Activated CD4-positive, alpha-beta T cell treated with anti-CD3 and anti-CD28 coated beads for 36 hours (primary cell): ENCODE measurements around the gene PLXNB3. TPM values are rescaled to one million over a fixed set of nuclear protein-coding genes. Genes with fewer than 3 reads are reported as not detected.
A peak's percentile ranks its signal among the peaks of the same experiment; 100 is the strongest.

Experiments
- ATAC-seq: fragments of 200-7000 bp; cut with Tn5 transposase; one replicate; pipeline ENCODE4 v1.10.0; 2021; ENCODE audit warnings: mild to moderate bottlenecking, moderate library complexity
- CTCF ChIA-PET: fragments of 350-600 bp; sonication (Branson Sonifier 250); formaldehyde crosslinking; loops from one replicate; lab custom pipeline; 2021; ENCODE audit warnings: antibody characterized with exemption; lab: Charles Lee
- POLR2A ChIA-PET: fragments of 350-600 bp; sonication (Branson Sonifier 250); formaldehyde crosslinking; loops from one replicate; lab custom pipeline; 2021; ENCODE audit warnings: antibody characterized with exemption, inconsistent platforms; lab: Charles Lee
- DNase-seq: peaks from one replicate; pipeline ENCODE4 v3.0.0-alpha.2; 2020
- H3K27ac Mint-ChIP-seq: one replicate; pipeline ENCODE4 v1.8.0; 2021; ENCODE audit warnings: mixed read lengths
- H3K27me3 Mint-ChIP-seq: one replicate; pipeline ENCODE4 v1.8.0; 2021; ENCODE audit warnings: mixed read lengths
- H3K36me3 Mint-ChIP-seq: one replicate; pipeline ENCODE4 v1.8.0; 2021; ENCODE audit warnings: low read depth, mixed read lengths
- H3K4me1 Mint-ChIP-seq: one replicate; pipeline ENCODE4 v1.8.0; 2021; ENCODE audit warnings: mixed read lengths
- H3K4me3 Mint-ChIP-seq: one replicate; pipeline ENCODE4 v1.8.0; 2021; ENCODE audit warnings: mild to moderate bottlenecking, moderate library complexity, mixed read lengths
- H3K9me3 Mint-ChIP-seq: one replicate; pipeline ENCODE4 v1.8.0; 2021; ENCODE audit warnings: low read depth, mixed read lengths
- intact Hi-C, 2 experiments: fragments of 100-400 bp; cut with DNase I in 1 of 2; cut with micrococcal nuclease in 1 of 2; formaldehyde crosslinking; loops; one replicate each; pipeline versions ENCODE4 v1.14.2 to v1.15.1; 2022 to 2024; cut with DNase I, micrococcal nuclease
- total RNA-seq, 2 experiments: library from RNA; stranded (reverse); gene quantifications; one replicate each; pipeline ENCODE4 v1.2.3, GENCODE V29; 2021

PLXNB3 gene
- total RNA-seq, 2 experiments from 2014 or later: 1.6 to 2.4 TPM

GRCh38 chrX:153770601-153771414 lies 6.8 kb downstream of the PLXNB3 start:
- ATAC-seq: no peak
- Mint-ChIP-seq H3K4me3 (no peak overlapping the region), H3K27ac (no peak overlapping the region), H3K36me3 (no peaks in the 10 kb centered on the region), H3K9me3 (no peaks in the 10 kb centered on the region), H3K4me1 (peaks cover 6% of the 10 kb centered on the region), H3K27me3 (no peaks in the 10 kb centered on the region)
- intact Hi-C loops: no loop called here
- DNase-seq: no peak
- ChIA-PET POLR2A (no interaction called here), CTCF (no interaction called here)

DNA sequence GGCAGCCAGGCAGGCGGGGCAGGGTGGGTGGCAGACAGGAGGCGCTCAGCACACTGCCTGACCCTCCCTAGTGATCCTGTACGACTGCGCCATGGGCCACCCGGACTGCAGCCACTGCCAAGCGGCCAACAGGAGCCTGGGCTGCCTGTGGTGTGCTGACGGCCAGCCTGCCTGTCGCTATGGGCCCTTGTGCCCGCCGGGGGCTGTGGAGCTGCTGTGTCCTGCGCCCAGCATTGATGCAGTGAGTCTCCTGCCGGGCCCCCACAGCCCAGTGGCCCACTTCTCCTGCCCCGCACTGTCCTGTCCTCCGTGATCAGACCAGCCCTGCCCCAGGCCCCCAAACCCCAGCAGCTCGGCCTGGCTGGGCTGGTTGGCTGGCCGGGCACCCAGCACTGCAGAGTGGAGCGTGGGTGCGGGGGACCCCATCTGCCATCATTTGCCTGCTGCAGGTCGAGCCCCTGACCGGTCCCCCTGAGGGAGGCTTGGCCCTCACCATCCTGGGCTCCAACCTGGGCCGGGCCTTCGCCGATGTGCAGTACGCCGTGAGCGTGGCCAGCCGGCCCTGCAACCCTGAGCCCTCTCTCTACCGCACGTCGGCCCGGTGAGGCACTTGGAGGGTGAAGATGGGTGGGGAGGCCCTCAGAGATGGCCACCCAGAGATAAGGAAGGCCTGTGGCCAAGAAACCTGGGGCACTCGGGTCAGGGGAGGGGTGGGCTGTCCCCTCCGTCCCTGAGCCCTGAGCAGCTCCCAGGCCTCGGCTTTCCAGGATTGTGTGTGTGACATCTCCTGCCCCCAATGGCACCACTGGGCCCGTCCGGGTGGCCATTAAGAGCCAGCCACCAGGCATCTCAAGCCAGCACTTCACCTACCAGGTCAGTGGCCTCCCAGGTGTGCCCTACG lies 7.6 kb downstream of the PLXNB3 start:
- DNase-seq: no peak
- no peak overlapping the region for H3K4me3 Mint-ChIP-seq
- intact Hi-C loops: no loop called here
- no peaks in the 10 kb centered on the region for H3K27me3 Mint-ChIP-seq
- H3K36me3 Mint-ChIP-seq: no peaks in the 10 kb centered on the region
- CTCF ChIA-PET: no interaction called here
- POLR2A ChIA-PET: no interaction called here
- no peak for ATAC-seq
- H3K27ac Mint-ChIP-seq: no peak overlapping the region
- peaks cover 2% of the 10 kb centered on the region for H3K4me1 Mint-ChIP-seq
- H3K9me3 Mint-ChIP-seq: no peaks in the 10 kb centered on the region

DNA sequence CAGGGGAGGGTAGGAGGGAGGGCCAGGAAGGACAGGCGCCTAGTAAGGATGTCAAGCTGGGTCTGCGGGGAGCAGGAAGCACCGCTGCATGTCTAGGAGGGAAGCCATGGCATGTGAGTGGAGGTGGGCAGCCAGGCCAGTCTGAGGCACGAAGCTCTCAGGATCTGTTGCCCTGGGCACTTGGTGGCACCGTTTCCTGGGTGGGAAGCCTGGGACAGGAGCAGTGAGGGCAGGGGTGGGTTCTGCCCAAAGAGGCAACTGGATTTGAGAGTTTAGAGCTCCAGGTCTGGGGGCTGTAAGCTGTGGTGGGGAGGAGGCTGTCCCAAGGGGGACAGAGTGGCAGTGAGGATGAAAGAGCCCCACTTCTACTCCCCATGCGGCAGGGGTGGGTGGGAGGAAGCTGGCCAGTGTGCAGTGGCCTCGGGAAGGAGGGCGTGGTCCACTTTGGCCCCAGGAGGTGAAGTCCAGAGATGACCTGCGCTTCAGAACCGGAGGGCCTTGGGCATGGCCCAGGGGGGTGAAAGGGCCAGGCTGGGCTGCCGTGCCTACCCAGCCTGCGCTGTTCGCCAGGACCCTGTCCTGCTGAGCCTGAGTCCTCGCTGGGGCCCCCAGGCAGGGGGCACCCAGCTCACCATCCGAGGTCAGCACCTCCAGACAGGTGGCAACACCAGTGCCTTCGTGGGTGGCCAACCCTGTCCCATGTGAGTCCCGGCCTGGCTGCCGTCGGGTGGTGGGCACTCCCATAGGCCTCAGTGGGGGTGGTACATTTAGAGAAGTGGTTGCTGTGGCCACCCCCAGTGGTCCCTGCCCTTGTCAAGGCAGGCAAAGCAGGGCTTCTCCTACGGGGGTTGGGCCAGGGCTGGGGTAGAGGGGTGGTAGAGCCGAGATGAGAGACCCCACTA lies 8.5 kb downstream of the PLXNB3 start:
- intact Hi-C loops: no loop called here
- no peaks in the 10 kb centered on the region for H3K9me3 Mint-ChIP-seq
- no peak overlapping the region for H3K4me3 Mint-ChIP-seq
- H3K27me3 Mint-ChIP-seq: no peaks in the 10 kb centered on the region
- no peak for DNase-seq
- ChIA-PET CTCF (no interaction called here), POLR2A (no interaction called here)
- no peaks in the 10 kb centered on the region for H3K36me3 Mint-ChIP-seq
- H3K4me1 Mint-ChIP-seq: no peaks in the 10 kb centered on the region
- ATAC-seq: no peak
- no peak overlapping the region for H3K27ac Mint-ChIP-seq

- Mint-ChIP-seq H3K36me3 (no peaks in the 10 kb centered on the region), H3K4me1 (no peaks in the 10 kb centered on the region), H3K4me3 (no peak overlapping the region), H3K27ac (no peak overlapping the region), H3K9me3 (no peaks in the 10 kb centered on the region), H3K27me3 (no peaks in the 10 kb centered on the region)
- DNase-seq (peak; percentile 1), ATAC-seq (no peak)
- intact Hi-C loops: no loop called here
- CTCF ChIA-PET: no interaction called here
- POLR2A ChIA-PET: no interaction called here
Measured at GRCh38 chrX:153773218-153773611, 9.2 kb downstream of the PLXNB3 start.

DNA sequence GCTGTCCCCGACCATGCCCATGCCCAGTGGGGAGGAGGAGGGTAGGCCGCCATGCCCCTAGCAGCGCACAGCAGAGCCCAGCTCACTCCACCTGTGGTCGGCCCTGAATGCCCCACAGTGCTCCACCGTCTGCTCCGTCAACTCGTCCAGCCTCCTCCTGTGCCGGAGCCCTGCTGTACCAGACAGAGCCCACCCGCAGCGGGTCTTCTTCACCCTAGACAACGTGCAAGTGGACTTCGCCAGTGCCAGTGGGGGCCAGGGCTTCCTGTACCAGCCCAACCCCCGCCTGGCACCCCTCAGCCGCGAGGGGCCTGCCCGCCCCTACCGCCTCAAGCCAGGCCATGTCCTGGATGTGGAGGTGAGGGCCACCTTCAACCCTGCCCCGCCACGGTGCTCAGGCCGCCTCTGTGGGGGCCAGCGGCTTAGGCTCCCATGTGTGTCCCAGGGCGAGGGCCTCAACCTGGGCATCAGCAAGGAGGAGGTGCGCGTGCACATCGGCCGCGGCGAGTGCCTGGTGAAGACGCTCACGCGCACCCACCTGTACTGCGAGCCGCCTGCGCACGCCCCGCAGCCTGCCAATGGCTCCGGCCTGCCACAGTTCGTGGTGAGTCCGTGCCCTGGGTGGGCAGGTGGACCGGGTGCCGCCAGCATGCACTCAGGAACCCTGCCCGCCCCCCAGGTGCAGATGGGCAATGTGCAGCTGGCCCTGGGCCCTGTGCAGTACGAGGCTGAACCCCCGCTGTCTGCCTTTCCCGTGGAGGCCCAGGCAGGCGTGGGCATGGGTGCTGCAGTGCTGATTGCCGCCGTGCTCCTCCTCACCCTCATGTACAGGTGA lies 9.9 kb downstream of the PLXNB3 start:
- H3K4me1 Mint-ChIP-seq: no peaks in the 10 kb centered on the region
- no peaks in the 10 kb centered on the region for H3K27me3 Mint-ChIP-seq
- no peak overlapping the region for H3K4me3 Mint-ChIP-seq
- H3K36me3 Mint-ChIP-seq: no peaks in the 10 kb centered on the region
- H3K27ac Mint-ChIP-seq: no peak overlapping the region
- ChIA-PET CTCF (no interaction called here), POLR2A (no interaction called here)
- H3K9me3 Mint-ChIP-seq: no peaks in the 10 kb centered on the region
- ATAC-seq: no peak
- peak; percentile 2 for DNase-seq
- intact Hi-C loops: no loop called here

DNA sequence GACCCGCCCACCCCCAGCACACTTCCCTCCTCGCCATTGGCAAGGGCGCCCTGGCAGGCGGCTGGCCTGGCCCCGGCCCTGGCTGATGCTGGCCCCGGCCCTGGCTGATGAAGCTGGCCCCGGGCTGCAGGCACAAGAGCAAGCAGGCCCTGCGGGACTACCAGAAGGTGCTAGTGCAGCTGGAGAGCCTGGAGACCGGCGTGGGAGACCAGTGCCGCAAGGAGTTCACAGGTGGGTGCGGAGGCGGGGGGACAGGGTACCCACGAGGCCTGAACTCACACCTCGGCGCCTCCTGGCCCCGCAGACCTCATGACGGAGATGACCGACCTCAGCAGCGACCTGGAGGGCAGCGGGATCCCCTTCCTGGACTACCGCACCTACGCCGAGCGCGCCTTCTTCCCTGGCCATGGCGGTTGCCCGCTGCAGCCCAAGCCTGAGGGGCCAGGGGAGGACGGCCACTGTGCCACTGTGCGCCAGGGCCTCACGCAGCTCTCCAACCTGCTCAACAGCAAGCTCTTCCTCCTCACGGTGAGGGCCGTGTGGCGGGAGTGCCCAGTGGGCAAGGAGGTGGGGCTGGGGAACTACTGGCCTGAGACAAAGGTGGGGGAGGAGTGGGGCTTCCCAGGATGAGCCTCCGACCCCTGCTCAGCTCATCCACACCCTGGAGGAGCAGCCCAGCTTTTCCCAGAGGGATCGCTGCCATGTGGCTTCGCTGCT lies 10.7 kb downstream of the PLXNB3 start:
- peak; percentile 2 for DNase-seq
- Mint-ChIP-seq H3K4me1 (no peaks in the 10 kb centered on the region), H3K36me3 (no peaks in the 10 kb centered on the region), H3K9me3 (no peaks in the 10 kb centered on the region), H3K4me3 (no peak overlapping the region), H3K27me3 (peaks cover under 1% of the 10 kb centered on the region), H3K27ac (no peak overlapping the region)
- ChIA-PET POLR2A (no interaction called here), CTCF (no interaction called here)
- ATAC-seq: no peak
- intact Hi-C loops: no loop called here

GRCh38 chrX:153775293-153776119 lies 11.5 kb downstream of the PLXNB3 start:
- H3K27me3 Mint-ChIP-seq: peaks cover 3% of the 10 kb centered on the region
- POLR2A ChIA-PET: no interaction called here
- ATAC-seq: no peak
- no peak overlapping the region for H3K27ac Mint-ChIP-seq
- no peaks in the 10 kb centered on the region for H3K9me3 Mint-ChIP-seq
- CTCF ChIA-PET: no interaction called here
- DNase-seq: peak; percentile 2
- H3K36me3 Mint-ChIP-seq: no peaks in the 10 kb centered on the region
- no peak overlapping the region for H3K4me3 Mint-ChIP-seq
- intact Hi-C loops: no loop called here
- peaks cover 6% of the 10 kb centered on the region for H3K4me1 Mint-ChIP-seq

GRCh38 chrX:153776120-153776599 lies 12.1 kb downstream of the PLXNB3 start:
- intact Hi-C loops: no loop called here
- Mint-ChIP-seq H3K4me3 (no peak overlapping the region), H3K9me3 (no peaks in the 10 kb centered on the region), H3K27ac (no peak overlapping the region), H3K27me3 (peaks cover 3% of the 10 kb centered on the region), H3K36me3 (no peaks in the 10 kb centered on the region), H3K4me1 (peaks cover 6% of the 10 kb centered on the region)
- ATAC-seq: no peak
- CTCF ChIA-PET: no interaction called here
- POLR2A ChIA-PET: no interaction called here
- no peak for DNase-seq

DNA sequence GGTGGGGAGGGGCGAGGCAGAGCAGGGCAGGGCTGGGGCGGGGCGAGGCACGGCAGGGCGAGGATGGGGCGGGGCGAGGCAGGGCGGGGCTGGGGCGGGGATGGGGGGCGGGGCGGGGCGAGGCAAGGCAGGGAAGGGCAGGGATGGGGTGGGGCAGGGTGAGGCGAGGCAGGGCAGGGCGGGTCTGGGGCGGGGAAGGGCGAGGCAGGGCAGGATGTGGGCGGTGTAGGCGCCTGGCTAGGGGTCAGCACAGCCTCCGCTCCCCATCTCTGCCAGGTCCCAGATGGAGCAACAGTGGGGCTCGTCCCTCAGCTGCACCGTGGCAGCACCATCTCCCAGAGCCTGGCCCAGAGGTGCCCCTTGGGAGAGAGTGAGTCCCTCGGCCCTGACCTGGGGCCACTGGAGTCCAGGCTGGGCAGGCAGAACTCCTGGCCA lies 12.6 kb downstream of the PLXNB3 start:
- intact Hi-C loops: no loop called here
- no peak overlapping the region for H3K27ac Mint-ChIP-seq
- peaks cover 3% of the 10 kb centered on the region for H3K27me3 Mint-ChIP-seq
- no peaks in the 10 kb centered on the region for H3K36me3 Mint-ChIP-seq
- POLR2A ChIA-PET: no interaction called here
- no peaks in the 10 kb centered on the region for H3K9me3 Mint-ChIP-seq
- ATAC-seq: no peak
- peaks cover 6% of the 10 kb centered on the region for H3K4me1 Mint-ChIP-seq
- CTCF ChIA-PET: no interaction called here
- H3K4me3 Mint-ChIP-seq: no peak overlapping the region
- DNase-seq: peak; percentile 27
